Ovary (tissue), 9 donors: ENCODE data around the gene PRKCE. TPM values are rescaled to one million over a fixed set of nuclear protein-coding genes. Genes with fewer than 3 reads are reported as not detected.
A peak's percentile ranks its signal among the peaks of the same experiment; 100 is the strongest.

Experiments
- DNase-seq, 5 donors: peaks; one replicate each; pipeline ENCODE4 v3.0.0-alpha.2; 2019 to 2020
- H3K27ac ChIP-seq, 2 donors: fragments of 200-600 bp; one replicate each; pipeline versions ENCODE4 v1.5.1 to v1.8.0; 2019 to 2022
- H3K27me3 ChIP-seq: fragments of 200-600 bp; one replicate; pipeline ENCODE4 v1.8.0; 2022
- H3K36me3 ChIP-seq: fragments of 200-600 bp; sonication (generic); one replicate; pipeline ENCODE4 v1.5.1; 2019
- H3K4me1 ChIP-seq: one replicate; pipeline ENCODE4 v1.8.1; 2013; ENCODE audit warnings: mild to moderate bottlenecking, moderate library complexity; ENCODE audit not compliant: insufficient read depth
- H3K4me3 ChIP-seq: fragments of 200-600 bp; sonication (generic); one replicate; pipeline ENCODE4 v1.5.1; 2017
- H3K9me3 ChIP-seq, 2 donors: fragments of 200-600 bp in 1 of 2; sonication (generic) in 1 of 2; one replicate each; pipeline versions ENCODE4 v1.5.1 to v1.8.1; 2013 to 2019; ENCODE audit warnings: mild to moderate bottlenecking in 1 of 2, moderate library complexity in 1 of 2
- CTCF ChIP-seq, 3 donors: fragments of 450-650 bp in 2 of 3; fragments of 200-600 bp in 1 of 3; IDR thresholded peaks; one replicate each; pipeline versions ENCODE4 v1.5.1 to v1.8.0; 2016 to 2022; ENCODE audit warnings: antibody characterized with exemption in 3 of 3, mild to moderate bottlenecking in 1 of 3
- EP300 ChIP-seq: sonication (generic); formaldehyde crosslinking; IDR thresholded peaks from one replicate; pipeline ENCODE4 v1.6.1; 2017; ENCODE audit warnings: antibody characterized with exemption
- POLR2A ChIP-seq: fragments of 450-650 bp; IDR thresholded peaks from one replicate; pipeline ENCODE4 v1.6.1; 2017; ENCODE audit warnings: antibody characterized with exemption, mild to moderate bottlenecking, moderate library complexity
- WGBS, 3 donors: extraction: QIAGEN DNeasy Blood & Tissue Kit in 1 of 3; methylation state at CpG; one replicate each; pipeline versions ENCODE4 v1.1.5 to v1.1.7; 2013 to 2017; 5-methylcytosine and 5-hydroxymethylcytosine counted together
- intact Hi-C, 4 donors: fragments of 100-400 bp; cut with DNase I; formaldehyde crosslinking; loops; one replicate each; pipeline versions ENCODE4 v1.11.0 to v1.15.1; 2022 to 2023
- polyA plus RNA-seq, 2 donors: library from polyadenylated mRNA; stranded (reverse); fragments of 200-250 nt in 1 of 2; fragments of 350-450 nt in 1 of 2; fragmentation: Illumina TruSeq in 1 of 2; extraction: RNeasy Lipid Tissue Mini Kit (QIAGEN cat#74804) in 1 of 2; gene quantifications; one replicate each; pipeline ENCODE4 v1.2.3, GENCODE V29; 2013 to 2014
- total RNA-seq, 7 donors: library from RNA; depleted of rRNA in 2 of 7; stranded (reverse); fragments of >200 nt in 2 of 7; fragmentation: NEBNext Ultra II Directional in 3 of 7; extraction: Animal tissue kit (Norgen Biotek cat#: 25700) in 3 of 7; gene quantifications; one replicate each; pipeline versions ENCODE4 v1.1.0 to v1.2.4, GENCODE V29; 2016 to 2023
- donor health status: DM: no; HTN: no; CAD: no; lungs with moderate emphysema.
- donor health status: DM: no; HTN: no; CAD: no.
- donor health status: Bipolar disorder and iron deficiency.
- donor health status: DM: yes; HTN: yes; CAD: no.
- donor health status: DM: no; HTN: no; CAD: no.
- donor health status: DM: yes; HTN: yes; CAD: no.

Gene PRKCE
- total and polyA plus RNA-seq, 9 donors, result 3.1 to 22.8 (median 12.8) TPM

GRCh38 chr2:45885171-45885621, 233.7 kb downstream of the PRKCE start:
- H3K27me3 ChIP-seq, result no peaks in the 10 kb centered on the region
- H3K36me3 ChIP-seq, result no peaks in the 10 kb centered on the region
- no peak for DNase-seq
- no peak for TF ChIP-seq EP300
- TF ChIP-seq POLR2A, result no peak
- no peak for TF ChIP-seq CTCF (IDR thresholded peaks at IDR 0.05)
- peak overlapping the region in 1 of 2 donors; percentile 64 for H3K27ac ChIP-seq
- H3K4me1 ChIP-seq, result peaks cover 31% of the 10 kb centered on the region
- intact Hi-C loops, result loop anchor here in 1 of 4 donors (10.0 kb wide), 1 partner anchor 50 kb away; no protein-coding TSS in a partner anchor
- WGBS, 3 donors, result 0 to 6% (median 6%) methylated on average over 2 of the region's 2 CpGs
- H3K4me3 ChIP-seq, result no peak overlapping the region
- H3K9me3 ChIP-seq, result no peaks in the 10 kb centered on the region

- Histone ChIP-seq H3K36me3 (no peaks in the 10 kb centered on the region), H3K4me1 (peaks cover 31% of the 10 kb centered on the region), H3K4me3 (no peak overlapping the region), H3K27ac (peak overlapping the region in 1 of 2 donors; percentile 64), H3K27me3 (no peaks in the 10 kb centered on the region), H3K9me3 (no peaks in the 10 kb centered on the region)
- intact Hi-C loops, result loop anchor here in 1 of 4 donors (10.0 kb wide), 1 partner anchor 49 kb away; no protein-coding TSS in a partner anchor
- TF ChIP-seq POLR2A (no peak), CTCF (IDR thresholded peaks at IDR 0.05) (no peak), EP300 (no peak)
- no peak for DNase-seq
- 38 to 56% (median 52%) methylated on average over 3 of the region's 3 CpGs for WGBS, 3 donors
Measured at GRCh38 chr2:45886171-45886663, 234.7 kb downstream of the PRKCE start.

GRCh38 chr2:45888167-45888566, 236.7 kb downstream of the PRKCE start:
- no peak for DNase-seq
- Histone ChIP-seq H3K36me3 (no peaks in the 10 kb centered on the region), H3K9me3 (no peaks in the 10 kb centered on the region), H3K27me3 (no peaks in the 10 kb centered on the region), H3K4me3 (no peak overlapping the region), H3K27ac (no peak overlapping the region), H3K4me1 (peaks cover 24% of the 10 kb centered on the region)
- intact Hi-C loops, result loop anchor here in 1 of 4 donors (10.0 kb wide), 1 partner anchor 47 kb away; no protein-coding TSS in a partner anchor
- 89 to 91% (median 90%) methylated on average over 3 of the region's 3 CpGs for WGBS, 3 donors
- TF ChIP-seq POLR2A (no peak), CTCF (IDR thresholded peaks at IDR 0.05) (no peak), EP300 (no peak)

- no peak for DNase-seq
- TF ChIP-seq POLR2A (no peak), CTCF (IDR thresholded peaks at IDR 0.05) (no peak), EP300 (no peak)
- H3K9me3 ChIP-seq, result no peaks in the 10 kb centered on the region
- H3K27ac ChIP-seq, result no peak overlapping the region
- no peak overlapping the region for H3K4me3 ChIP-seq
- H3K4me1 ChIP-seq, result peaks cover 20% of the 10 kb centered on the region
- WGBS, 3 donors, result 83 to 92% (median 84%) methylated on average over 4 of the region's 4 CpGs
- intact Hi-C loops, result loop anchor here in 1 of 4 donors (10.0 kb wide), 1 partner anchor 46 kb away; no protein-coding TSS in a partner anchor
- H3K36me3 ChIP-seq, result no peaks in the 10 kb centered on the region
- H3K27me3 ChIP-seq, result no peaks in the 10 kb centered on the region
Measured at GRCh38 chr2:45888641-45889040, 237.2 kb downstream of the PRKCE start.
